HG02798 (cell line): ENCODE results near the gene RPRML.
"Not testable (repeated sequence)": the region's sequence is repeated elsewhere in the genome, so short reads cannot be mapped to it uniquely, and the experiment has no call there.

Experiments
- ATAC-seq: cut with Tn5 transposase; IDR thresholded peaks from one replicate; pipeline ENCODE4 v1.9.1; 2021; ENCODE audit warnings: mild to moderate bottlenecking; ENCODE audit not compliant: unreplicated experiment, poor library complexity

RPRML gene

GRCh38 chr17:46977348-46977747, 1.7 kb downstream of the RPRML start:
- no peak for ATAC-seq

- no peak for ATAC-seq
Measured at GRCh38 chr17:46976626-46977270, 2.3 kb downstream of the RPRML start.

- no peak for ATAC-seq
Measured at GRCh38 chr17:46975287-46975686, 3.8 kb downstream of the RPRML start.

DNA sequence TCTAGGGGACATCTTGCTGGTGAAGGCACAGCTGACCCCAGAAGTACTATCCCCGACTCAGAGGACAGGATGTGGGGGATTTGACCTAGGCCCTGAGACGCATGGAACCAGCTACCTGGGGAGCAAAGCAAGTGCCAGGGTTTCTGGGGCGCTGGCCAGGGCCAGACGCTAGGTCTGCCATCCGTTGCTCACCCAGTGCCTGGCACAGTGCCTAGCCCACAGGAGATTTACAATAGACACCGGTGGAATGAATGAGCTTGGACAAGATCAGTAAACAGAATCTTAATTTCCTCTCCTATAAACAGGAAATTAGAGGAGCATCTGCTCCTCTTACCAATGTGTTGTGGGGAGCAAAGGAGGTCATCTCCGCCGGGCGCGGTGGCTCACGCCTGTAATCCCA, 5.0 kb downstream of the RPRML start:
- ATAC-seq = no peak

DNA sequence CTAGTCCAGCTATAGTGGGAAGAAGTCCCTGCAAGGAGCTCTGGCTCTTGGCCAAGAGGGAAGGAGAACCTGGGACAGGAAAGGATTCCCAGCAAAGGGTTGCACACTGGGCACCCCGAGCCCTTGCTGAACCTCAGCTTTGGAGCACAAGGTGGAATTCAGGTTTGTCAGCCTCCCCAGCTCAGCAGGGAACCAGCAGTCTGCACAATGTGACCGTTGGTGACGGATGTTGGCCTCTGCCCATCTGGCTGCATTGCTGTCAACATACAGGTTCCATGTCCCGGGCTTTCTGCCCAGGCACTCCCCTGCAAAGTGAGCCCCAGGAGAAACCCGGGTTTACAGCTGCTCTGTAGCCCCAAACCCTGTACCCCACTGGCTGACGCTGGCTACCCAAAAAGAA, 6.7 kb downstream of the RPRML start:
- ATAC-seq = no peak

GRCh38 chr17:46971647-46972300, 7.3 kb downstream of the RPRML start:
- no peak for ATAC-seq

DNA sequence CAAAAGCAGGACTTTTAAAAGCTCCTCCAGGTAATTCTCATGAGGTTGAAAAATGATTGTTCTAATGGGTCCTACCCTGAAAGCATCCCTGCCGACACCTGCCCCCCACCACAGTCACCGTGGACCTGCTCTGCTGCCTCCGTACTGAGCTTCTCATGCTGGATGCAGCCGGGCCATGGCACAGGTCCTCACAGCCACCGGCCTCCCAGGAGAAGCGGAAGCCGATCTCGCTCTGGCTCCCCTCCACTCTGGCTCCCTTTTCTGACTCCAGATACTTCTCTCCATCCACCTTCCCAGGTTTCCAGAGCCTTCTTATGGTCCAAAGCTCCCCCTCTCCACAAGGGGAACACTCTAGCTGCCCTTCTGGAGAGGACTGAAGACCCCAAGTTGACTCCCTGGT, 10.2 kb downstream of the RPRML start:
- no peak for ATAC-seq

- ATAC-seq = no peak
Measured at GRCh38 chr17:46968224-46968834, 10.7 kb downstream of the RPRML start.

DNA sequence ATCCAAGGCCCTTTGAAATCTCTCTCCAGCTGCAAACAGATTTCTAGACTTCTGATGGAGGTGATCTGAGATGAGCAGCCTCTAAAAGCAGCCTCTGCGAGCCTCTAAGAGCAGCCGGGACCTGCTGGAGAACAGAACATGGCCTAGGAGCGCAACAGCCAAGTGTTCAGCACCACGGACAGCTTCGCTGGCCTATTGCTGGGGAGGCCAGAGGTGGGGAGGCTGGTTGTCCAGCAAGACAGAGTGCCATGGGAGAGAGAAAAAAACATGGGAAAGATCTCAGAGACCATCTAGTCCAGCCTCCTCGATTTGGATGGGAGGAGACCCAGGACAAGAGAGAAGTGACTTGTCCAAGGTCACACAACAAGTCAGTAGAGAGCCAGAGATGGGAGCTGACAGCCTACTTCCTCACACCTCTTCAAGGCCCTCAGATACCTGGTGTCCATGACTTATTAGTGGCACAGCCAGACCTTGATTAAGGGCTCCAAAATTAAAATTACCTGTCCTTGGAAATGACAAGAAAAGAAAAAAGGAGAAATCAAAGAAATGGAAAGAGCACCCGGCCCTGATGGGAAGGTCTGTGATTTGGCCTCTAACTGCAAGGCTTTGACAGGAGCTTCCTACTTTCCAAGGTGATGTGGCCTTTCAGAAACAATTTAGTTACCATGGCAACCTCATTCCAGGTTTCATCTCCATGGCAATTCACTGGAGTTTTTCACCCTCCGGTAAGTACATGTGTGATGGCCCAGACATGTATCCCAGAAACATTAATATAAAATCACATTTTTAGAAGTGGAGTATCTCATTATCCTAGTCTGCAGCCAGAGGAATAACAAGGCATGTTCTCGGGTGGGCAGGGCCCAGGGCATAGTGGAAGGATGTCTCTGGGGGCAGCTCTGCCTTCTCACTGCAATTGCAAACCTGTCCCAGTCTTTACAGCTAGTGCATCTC, 14.5 kb downstream of the RPRML start:
- ATAC-seq = no peak

GRCh38 chr17:46963571-46963970, 15.5 kb downstream of the RPRML start:
- no peak for ATAC-seq

DNA sequence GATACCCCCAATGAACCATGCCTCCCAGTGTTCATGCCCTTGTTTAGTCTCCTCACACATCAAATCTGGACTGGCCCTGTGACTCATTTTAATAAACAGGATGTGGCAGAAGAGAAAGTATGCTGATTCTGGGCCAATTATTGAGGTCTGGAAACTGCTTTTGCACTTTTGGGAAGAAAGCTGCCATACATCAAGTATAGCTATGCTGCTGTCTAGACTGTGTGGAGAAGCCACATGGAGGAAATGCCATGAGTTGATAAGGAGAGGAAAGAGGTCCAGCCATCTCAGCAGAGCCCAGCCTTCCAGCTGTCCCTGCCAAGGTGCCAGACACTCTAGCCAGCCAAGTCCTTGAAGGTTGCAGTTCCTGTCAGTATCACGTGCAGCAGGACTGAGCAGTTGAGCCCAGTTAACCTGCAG, 16.7 kb downstream of the RPRML start:
- no peak for ATAC-seq

- ATAC-seq = no peak
Measured at GRCh38 chr17:46960152-46960551, 18.9 kb downstream of the RPRML start.

DNA sequence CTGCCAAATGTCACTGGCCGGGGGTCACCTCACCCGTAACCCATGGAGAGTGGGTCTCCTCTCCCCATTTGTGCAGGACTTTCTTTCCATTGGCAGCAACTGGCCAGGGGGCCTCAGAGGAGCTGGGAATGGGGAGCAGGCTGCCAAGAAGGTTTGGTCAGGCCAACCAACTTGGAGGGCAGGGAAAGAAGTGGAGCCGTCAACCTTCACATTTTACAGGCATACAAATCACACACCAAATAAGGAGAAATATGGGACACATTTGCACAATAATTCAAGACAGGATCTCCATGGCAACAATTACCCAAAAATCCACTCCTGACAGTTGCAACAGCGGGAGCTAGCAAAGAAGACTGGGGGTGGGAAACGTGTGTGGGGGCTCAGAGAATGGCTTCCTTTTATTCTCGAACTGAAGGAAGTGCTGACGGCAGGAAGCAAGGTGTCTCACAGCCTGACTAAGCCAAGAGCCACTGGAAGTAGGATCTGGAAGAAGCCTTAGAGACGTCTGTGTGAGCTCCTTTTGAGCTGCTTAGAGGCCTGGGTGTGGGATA, 20.9 kb downstream of the RPRML start:
- no peak for ATAC-seq

GRCh38 chr17:46953191-46953590, 25.9 kb downstream of the RPRML start:
- ATAC-seq = not testable (repeated sequence)

DNA sequence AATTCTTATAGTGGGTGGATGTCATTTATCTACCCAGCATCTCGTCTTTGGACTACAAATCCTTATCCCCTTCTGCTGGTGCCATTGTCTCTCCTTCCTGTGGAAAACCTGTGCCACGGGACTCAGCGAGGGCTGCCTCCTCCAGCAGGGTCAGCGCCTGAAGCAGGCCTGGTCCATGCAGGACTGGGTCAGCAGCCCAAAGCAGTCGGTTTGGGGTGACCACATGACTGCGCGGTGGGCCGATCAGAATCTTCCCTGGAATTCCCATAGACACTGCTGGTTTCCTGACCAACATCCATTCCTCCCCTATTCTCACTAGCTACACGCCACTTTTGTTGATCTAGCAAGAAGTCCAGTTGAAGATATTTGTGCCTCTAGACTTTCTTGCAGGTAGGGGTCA, 26.9 kb downstream of the RPRML start:
- ATAC-seq = no peak

DNA sequence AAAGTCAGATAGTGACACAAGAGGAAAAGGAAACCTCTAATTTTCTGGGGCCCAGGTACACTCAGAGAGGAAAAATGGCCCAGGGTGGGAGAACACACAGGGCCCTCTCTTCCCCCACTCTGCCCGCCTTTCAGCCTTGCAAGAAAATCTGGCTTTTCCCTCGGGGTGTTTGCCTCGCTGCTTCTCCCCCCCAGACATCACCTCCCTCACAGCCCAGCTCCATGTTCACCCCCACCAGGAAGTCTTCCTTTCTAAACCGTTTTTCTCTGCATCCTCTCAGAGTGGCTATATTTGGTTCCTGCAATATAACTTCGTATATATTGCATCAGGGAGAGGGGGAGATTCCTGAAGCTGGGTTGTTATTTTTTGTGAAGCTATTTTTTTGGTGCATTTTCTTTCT, 27.3 kb downstream of the RPRML start:
- no peak for ATAC-seq

DNA sequence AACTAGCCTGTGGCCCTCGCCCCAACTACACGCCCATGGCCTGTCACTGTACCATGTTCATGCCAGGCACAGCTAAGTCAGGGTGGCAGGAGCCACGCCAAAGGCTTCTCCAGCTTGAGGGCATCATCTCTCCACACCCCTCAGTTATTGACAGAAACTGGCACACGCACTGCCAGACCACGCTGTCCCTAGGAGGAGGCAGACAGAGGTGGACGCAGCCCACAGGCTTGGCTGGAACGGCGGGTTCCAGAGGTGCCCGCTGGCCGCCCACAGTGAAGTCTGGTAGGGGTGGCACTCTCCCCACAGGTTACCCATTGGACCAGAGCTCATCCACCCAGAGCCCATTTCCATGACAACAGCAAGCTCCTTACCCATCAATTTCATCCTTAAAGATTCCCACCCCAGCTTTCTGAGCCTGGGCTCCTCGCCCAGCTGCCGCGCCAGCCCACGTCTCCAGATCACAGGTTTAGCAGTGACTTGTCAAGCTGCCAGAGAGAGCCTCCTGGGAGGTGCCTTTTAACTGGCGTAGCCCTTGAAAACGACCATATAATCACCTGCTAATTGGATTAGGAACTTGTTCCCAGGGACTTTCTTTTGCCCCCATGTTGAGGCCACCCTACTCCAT, 27.9 kb downstream of the RPRML start:
- no peak for ATAC-seq

- no peak for ATAC-seq
Measured at GRCh38 chr17:46950342-46950996, 28.6 kb downstream of the RPRML start.
